ENCODE measurements around the gene DPP9. TPM values are rescaled to one million over a fixed set of nuclear protein-coding genes. Genes with fewer than 3 reads are reported as not detected.
A peak's percentile ranks its signal among the peaks of the same experiment; 100 is the strongest.

Gene DPP9
- total and polyA plus RNA-seq, 2 of the 13 experiments (the other 11 are each of a cell fraction or from before 2014, with no cell fraction given): 8.4 to 25.8 TPM

DNA sequence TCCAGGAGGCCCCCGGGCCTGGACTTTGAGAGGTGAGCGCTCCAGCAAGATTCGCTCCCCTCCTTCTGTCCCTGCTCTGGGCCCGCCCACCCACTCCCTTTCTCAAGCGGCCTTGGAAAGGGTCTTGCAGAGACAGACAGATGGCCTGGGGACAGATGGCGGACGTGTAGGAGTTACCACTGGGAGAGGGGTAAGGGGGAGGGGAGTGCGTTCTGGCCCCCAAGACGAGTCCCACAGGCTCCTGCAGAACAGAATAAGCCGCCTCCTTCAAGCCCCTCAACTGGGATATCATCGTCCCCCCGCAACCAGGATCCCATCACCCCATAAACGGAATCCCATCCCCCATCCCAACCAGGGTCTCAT is 87.9 kb downstream of the DPP9 start (continued):
- TF ChIP-seq ZNF441 (CRISPR knock-in tag; IDR thresholded peaks at IDR 0.05; ENCODE audit: borderline replicate concordance) (no peak), GLI4 (CRISPR knock-in tag; IDR thresholded peaks at IDR 0.05; ENCODE audit: borderline replicate concordance) (no peak), ZNF784 (CRISPR knock-in tag; IDR thresholded peaks at IDR 0.05; ENCODE audit: borderline replicate concordance) (no peak), LRRFIP1 (CRISPR knock-in tag; conservative IDR thresholded peaks at IDR 0.05) (no peak), GATAD2A (CRISPR knock-in tag; IDR thresholded peaks at IDR 0.05) (no peak), ZNF878 (CRISPR knock-in tag; IDR thresholded peaks at IDR 0.05) (no peak), MAF1 (CRISPR knock-in tag; IDR thresholded peaks at IDR 0.05; ENCODE audit: borderline replicate concordance) (no peak), NR2C2 (CRISPR knock-in tag; IDR thresholded peaks at IDR 0.05; ENCODE audit: borderline replicate concordance) (0 out of 2 replicates have a peak, but pooled peaks have one; percentile 11), SNAI1 (CRISPR knock-in tag; IDR thresholded peaks at IDR 0.05; ENCODE audit: borderline replicate concordance) (no peak), SKI (IDR thresholded peaks at IDR 0.05; ENCODE audit: partially characterized antibody) (no peak), CREB3 (CRISPR knock-in tag; IDR thresholded peaks at IDR 0.05) (no peak), SP1 (IDR thresholded peaks at IDR 0.05) (no peak), SP1 (CRISPR knock-in tag; IDR thresholded peaks at IDR 0.05) (no peak), ARNT2 (CRISPR knock-in tag; IDR thresholded peaks at IDR 0.05; ENCODE audit: low read depth) (no peak)
- TF ChIP-seq, protein P1, sequence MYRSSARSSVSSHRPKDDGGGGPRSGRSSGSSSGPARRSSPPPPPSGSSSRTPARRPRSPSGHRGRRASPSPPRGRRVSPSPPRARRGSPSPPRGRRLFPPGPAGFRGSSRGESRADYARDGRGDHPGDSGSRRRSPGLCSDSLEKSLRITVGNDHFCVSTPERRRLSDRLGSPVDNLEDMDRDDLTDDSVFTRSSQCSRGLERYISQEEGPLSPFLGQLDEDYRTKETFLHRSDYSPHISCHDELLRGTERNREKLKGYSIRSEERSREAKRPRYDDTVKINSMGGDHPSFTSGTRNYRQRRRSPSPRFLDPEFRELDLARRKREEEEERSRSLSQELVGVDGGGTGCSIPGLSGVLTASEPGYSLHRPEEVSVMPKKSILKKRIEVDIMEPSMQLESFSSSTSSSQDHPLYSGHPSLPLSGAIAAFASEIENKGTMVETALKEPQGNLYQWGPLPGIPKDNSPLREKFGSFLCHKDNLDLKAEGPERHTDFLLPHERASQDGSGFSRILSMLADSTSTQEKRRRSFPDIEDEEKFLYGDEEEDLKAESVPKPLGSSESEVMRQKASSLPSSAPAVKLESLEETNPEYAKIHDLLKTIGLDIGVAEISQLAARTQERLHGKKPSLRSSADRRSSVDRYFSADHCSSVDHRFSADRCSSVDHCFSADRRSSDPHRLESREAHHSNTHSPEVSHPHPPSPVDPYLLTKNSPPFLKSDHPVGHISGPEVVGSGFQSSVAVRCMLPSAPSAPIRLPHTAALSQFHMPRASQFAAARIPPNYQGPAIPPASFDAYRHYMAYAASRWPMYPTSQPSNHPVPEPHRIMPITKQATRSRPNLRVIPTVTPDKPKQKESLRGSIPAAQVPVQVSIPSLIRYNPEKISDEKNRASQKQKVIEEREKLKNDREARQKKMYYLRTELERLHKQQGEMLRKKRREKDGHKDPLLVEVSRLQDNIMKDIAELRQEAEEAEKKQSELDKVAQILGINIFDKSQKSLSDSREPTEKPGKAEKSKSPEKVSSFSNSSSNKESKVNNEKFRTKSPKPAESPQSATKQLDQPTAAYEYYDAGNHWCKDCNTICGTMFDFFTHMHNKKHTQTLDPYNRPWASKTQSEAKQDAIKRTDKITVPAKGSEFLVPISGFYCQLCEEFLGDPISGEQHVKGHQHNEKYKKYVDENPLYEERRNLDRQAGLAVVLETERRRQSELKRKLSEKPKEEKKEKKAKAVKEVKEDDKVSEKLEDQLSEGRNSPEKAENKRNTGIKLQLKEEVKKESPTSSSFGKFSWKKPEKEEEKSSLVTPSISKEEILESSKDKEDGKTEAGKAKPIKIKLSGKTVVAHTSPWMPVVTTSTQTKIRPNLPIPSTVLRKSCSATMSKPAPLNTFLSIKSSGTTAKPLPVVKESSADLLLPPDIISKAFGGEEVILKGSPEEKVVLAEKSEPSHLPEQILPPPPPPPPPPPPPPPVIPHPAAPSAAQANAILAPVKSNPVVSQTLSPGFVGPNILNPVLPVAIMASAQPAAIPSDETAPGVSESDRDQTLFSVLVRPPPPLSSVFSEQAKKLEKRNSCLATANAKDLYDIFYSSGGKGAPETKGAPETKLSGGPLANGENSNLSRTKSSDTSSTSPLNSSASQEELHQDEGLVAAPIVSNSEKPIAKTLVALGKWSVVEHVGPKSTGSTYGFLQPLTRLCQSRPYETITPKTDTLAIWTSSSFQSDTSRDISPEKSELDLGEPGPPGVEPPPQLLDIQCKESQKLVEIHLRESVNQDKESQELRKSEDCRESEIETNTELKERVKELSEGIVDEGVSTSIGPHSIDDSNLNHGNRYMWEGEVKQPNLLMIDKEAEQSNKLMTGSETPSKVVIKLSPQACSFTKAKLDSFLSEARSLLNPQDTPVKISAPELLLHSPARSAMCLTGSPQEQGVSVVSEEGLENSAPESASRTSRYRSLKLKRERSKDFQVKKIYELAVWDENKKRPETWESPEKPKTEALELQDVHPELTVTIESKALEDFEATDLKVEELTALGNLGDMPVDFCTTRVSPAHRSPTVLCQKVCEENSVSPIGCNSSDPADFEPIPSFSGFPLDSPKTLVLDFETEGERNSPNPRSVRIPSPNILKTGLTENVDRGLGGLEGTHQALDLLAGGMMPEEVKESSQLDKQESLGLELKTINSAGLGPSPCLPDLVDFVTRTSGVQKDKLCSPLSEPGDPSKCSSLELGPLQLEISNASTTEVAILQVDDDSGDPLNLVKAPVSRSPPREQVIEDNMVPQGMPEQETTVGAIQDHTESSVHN (CRISPR knock-in tag; IDR thresholded peaks at IDR 0.05): no peak
- TF ChIP-seq, protein P2, sequence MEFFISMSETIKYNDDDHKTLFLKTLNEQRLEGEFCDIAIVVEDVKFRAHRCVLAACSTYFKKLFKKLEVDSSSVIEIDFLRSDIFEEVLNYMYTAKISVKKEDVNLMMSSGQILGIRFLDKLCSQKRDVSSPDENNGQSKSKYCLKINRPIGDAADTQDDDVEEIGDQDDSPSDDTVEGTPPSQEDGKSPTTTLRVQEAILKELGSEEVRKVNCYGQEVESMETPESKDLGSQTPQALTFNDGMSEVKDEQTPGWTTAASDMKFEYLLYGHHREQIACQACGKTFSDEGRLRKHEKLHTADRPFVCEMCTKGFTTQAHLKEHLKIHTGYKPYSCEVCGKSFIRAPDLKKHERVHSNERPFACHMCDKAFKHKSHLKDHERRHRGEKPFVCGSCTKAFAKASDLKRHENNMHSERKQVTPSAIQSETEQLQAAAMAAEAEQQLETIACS (CRISPR knock-in tag; IDR thresholded peaks at IDR 0.05): no peak
- TF ChIP-seq, protein P3, sequence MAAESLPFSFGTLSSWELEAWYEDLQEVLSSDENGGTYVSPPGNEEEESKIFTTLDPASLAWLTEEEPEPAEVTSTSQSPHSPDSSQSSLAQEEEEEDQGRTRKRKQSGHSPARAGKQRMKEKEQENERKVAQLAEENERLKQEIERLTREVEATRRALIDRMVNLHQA (CRISPR knock-in tag; IDR thresholded peaks at IDR 0.05): no peak
